Hippocampal formation (tissue), 2 donors: ENCODE results near the gene PLCH2.
A peak's percentile ranks its signal among the peaks of the same experiment; 100 is the strongest.

Experiments
- DNase-seq, 2 donors: peaks; one replicate each; lab custom pipeline; 2025; lab: John Stamatoyannopoulos, UW

The PLCH2 gene

GRCh38 chr1:2530513-2531361 is 54.6 kb downstream of the PLCH2 start:
- peak in 1 of 2 donors; percentile 40 for DNase-seq

- no peak for DNase-seq
Observed at GRCh38 chr1:2532485-2533160, 56.5 kb downstream of the PLCH2 start.

- no peak for DNase-seq
Observed at GRCh38 chr1:2533365-2533764, 57.3 kb downstream of the PLCH2 start.

DNA sequence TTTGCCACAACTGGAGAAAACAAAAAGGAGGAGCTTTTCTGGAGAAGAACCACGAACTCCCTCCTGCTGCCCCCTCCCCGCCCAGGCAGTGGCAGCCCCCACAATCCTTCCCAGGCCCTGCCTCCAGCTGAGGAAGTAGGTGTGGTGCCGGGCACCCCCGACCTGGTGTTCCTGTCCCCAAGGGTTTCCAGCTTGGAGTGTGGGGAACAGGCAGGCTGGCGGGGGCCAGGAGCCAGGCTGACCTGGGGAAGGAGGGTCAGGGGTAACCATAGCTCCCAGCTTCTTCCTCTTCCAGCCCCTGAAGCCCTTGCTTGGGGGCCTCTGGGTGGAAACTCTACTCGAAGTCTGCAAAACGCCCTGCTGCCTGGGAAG is 58.2 kb downstream of the PLCH2 start:
- no peak for DNase-seq

DNA sequence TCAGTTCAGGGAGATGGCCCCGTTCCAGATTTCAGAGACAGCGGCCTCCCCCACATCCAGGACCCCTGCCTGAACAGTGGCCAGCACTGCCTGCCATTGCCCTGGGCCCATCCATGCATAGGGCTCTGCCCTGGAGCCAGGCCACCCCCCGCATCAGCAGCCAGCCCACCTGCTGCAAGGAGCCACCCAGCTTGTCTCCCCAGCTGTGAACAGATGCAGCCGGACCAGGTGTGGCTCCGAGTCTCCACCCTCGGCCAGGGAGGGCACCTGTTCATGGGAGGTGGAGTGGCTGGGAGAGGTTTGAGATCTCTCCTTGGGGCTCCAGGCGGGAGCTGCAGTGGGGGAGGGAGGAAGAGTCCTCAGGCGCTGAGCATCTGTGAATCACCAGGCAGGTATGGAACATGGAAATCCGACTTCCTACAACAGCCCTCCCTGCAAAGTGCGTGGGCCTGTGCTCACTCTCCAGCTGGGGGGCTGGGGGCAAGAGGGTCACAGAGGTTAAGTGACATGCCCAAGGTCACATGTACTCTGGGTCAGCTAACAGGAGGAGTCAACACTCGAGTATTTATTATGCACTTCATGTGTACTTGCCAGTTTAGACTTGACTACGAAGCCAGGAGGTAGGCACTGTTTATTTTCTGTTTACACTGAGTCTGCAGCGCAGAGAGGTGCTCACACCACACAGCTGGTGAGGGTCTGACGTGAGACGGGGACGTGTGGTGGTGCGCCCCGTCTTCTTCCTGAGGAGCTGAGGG is 58.8 kb downstream of the PLCH2 start:
- no peak for DNase-seq

- DNase-seq: no peak
Observed at GRCh38 chr1:2535455-2535854, 59.4 kb downstream of the PLCH2 start.

DNA sequence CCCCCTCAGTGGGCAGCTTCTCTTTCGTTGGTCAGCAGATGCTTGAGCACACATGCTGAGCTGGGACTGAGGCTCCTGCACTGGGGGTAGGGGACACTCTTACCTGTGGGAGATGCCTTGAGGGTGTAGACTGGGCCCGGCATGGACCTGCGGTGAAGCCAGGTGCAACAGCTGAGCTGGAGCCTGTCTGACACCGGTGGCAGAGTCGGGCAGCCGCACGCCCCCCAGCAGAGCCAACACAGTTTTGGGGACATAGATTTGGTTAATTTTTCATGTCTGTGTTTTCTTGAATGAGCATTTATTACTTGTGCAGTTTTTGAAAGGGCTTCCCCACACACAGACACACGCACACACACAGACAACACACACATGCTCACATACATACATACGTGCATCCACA is 59.9 kb downstream of the PLCH2 start:
- DNase-seq: no peak

DNA sequence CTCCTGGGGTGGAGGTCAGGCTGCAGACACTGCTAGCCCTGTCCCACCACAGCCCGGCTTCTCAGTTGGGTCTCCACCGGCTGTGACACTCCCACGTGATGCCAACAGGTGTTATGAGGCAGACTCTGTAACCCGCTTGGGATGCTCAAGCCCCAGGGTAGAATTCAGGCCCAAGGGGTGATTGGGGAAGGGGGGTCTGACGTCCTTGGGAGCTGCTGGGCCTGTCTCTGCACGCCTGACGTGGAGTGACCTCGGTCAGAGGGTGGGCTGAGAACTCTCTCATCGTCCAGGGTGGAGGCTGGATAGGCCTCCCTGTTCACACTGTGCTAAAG is 61.7 kb downstream of the PLCH2 start:
- DNase-seq: no peak

DNA sequence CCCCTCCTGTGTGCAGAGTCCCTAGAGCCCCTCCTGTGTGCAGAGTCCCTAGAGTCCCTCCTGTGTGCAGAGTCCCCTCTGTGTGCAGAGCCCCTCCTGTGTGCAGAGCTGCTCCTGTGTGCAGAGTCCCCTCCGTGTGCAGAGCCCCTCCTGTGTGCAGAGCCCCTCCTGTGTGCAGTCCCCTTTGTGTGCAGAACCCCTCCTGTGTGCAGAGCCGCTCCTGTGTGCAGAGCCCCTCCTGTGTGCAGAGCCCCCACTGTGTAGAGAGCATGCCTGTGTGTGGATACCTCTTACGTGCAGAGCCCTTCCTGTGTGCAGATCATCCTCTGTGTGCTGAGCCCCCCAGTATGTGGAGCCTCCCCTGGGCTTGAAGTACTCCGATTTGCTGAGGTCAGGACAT is 62.3 kb downstream of the PLCH2 start:
- no peak for DNase-seq

GRCh38 chr1:2538872-2539271 is 62.8 kb downstream of the PLCH2 start:
- no peak for DNase-seq

GRCh38 chr1:2539312-2539907 is 63.3 kb downstream of the PLCH2 start:
- DNase-seq: no peak

DNA sequence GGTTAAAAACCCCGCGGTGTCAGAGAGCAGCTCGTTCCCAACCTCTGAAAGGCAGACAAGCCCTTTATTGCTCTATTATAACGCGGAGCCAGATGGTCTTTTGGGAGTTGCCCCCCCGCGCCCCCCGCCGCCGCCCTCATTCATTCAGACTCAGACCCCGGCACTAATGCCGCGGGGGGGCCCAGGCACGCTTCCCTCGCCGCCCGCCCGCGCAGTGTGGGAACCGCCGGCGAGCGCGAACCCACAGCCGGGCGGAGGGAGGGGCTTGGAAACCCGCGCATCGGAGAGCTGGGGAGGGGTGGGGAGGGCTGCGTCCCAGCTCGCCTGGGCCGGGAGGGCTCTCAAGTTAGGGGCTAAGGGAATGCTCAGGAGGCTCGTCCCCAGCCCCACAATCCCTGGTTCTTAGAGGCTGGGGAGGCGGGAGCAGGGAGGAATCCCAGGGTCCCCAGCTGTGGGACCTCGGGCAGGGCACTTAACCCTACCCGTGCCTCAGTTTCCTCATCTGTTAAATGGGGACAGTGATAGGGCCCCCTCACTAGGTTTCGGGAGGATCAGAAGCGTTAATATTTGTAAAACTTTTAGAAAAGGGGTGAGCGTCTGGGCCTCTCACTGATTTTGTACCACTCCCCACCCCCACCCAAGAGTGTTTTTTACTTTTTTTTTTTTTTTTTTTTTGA is 64.9 kb downstream of the PLCH2 start:
- DNase-seq: no peak

GRCh38 chr1:2541619-2542245 is 65.6 kb downstream of the PLCH2 start:
- DNase-seq: no peak

DNA sequence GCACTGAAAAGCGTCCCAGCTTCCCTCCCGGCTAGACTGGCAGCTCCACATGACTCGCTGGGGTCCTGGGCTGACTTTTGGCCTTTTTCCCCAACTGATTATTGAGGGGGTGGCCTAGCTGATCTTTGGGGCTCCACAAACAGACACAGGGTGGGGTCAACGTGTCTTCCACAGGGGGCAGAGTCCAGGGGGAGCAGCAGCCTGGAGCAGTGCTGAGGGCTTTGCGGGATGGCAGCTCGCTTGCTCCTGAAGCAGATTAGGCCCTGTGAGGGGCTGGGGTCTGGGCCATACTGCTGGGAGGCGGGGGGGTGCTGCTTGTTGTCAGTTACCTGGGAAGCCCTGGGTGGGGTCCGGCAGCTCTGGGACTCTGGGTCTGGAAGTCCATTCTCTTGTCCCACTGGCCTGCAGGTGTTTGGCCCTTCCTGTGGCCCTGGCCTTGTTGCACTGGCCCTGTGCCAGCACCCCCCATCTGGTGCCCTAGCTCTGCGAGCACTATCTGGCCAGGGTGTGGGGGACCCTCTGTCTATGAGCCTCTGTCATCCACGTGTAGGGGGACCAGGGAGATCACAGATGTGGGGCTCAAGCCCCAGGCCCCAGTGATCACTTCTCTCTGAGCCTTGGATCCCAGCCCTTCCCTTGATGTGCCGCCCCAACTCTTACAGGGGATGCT is 66.3 kb downstream of the PLCH2 start:
- no peak for DNase-seq

GRCh38 chr1:2543543-2544092 is 67.5 kb downstream of the PLCH2 start:
- peak in 1 of 2 donors; percentile 80 for DNase-seq

DNA sequence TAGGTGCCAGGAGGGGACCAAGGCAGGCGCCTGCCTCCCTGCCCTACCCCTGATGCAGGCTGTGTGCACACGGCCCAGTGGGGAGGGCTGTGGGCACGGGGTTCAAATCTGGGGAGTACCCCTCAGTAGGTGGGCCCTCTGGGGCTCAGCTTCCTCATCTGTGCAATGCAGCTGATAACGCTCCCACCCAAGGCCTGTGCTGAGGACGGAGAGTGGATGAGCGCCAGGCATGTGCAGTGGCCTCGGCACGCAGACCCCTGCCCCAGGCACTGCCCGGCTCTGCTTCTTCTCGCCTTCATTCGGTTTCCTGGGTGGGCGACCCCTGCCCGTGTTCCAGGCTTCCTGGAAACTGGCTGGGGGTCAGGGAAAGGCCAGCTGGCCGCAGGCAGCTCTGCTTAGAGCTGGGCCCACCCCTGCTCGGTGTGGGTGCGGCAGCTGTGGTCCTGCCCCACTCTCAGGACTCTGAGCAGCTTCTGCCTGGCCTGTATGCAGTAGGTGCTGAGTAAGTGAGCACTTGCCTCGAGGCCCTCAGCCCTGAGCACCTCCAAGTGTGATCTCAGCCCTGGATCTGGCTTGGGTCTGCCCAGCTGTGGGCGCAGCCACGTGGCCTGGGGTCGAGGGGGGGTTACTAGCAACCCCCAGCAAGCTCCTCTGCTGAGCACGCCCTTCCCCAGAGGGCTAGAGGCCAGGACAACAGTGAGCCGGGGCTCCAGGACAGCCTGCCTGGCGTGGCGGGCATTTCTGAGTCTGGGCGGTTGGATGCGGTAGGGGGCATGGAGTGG is 68.2 kb downstream of the PLCH2 start:
- no peak for DNase-seq

GRCh38 chr1:2544875-2545640 is 69.0 kb downstream of the PLCH2 start:
- DNase-seq: no peak

DNA sequence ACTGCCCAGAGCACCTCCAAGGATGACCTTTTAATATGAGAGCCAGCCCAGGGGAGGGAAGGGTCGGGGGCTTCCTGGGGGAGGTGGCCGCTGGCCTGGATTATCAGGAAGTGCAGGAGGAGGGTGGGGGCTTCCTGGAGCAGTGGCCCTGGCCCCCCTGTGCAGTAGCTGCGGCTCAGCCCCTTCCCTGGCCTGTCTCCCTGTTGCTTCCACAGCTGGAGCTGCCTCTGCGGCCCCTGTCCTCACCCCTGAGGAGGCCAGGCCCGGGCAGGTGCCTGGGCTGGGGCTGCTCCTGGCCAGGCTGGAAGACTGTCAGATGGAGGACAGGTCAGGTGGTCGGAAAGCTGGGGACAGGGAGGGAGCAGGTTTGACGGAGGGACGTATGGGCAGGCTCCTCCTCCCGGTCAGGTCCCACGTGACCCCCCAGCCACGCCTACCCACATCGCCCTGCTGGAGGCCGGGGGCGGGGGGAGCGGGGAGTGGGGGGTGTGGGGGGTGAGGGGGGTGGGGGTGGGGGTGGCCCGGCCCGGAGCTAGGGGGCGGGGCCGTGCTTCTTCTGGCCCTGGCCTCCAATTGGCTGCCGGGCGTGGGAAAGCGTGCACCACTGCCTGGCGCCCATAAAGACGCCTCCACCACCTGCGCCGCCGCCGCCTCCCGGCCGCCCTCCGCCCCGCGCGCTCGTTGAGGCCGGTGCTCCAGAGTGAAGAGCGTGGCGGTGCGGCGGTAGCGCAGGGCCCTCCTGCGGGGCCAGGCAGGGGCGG is 69.8 kb downstream of the PLCH2 start:
- peak in 1 of 2 donors; percentile 68 for DNase-seq
